ENCODE results near the gene MYL3.

GRCh38 chr3:46868948-46869347 is 5.7 kb upstream of the MYL3 start:
- TF ChIP-seq CTCF (IDR thresholded peaks at IDR 0.05) (no peak), POLR2A (IDR thresholded peaks at IDR 0.05) (no peak), POLR2AphosphoS5 (IDR thresholded peaks at IDR 0.05) (no peak)

Measured in breast epithelium (tissue), 3 donors.